GM12878 (cell line): Measurements from ENCODE around the gene NPS. TPM values are rescaled to one million over a fixed set of nuclear protein-coding genes. Genes with fewer than 3 reads are reported as not detected.

Experiments
- ATAC-seq: fragments of 200-7000 bp; cut with Tn5 transposase; 3 replicates; pipeline ENCODE4 v1.9.1; 2020; ENCODE audit warnings: mild to moderate bottlenecking, moderate library complexity
- BruUV-seq: library from RNA; stranded (reverse); fragments of 400-500 nt; replicated peaks from 2 replicates; lab custom pipeline; 2021; lab: Mats Ljungman, UMichigan
- CTCF ChIA-PET: fragments of 300-600 bp; sonication (Branson Sonifier 250); formaldehyde crosslinking; extraction: SDS; loops from one replicate; lab custom pipeline; 2021; ENCODE audit warnings: inconsistent platforms; lab: Yijun Ruan, JAX
- POLR2A ChIA-PET: fragments of 350-600 bp; formaldehyde crosslinking; extraction: SDS; loops from one replicate; lab custom pipeline; 2021; ENCODE audit warnings: inconsistent platforms; lab: Charles Lee
- RAD21 ChIA-PET: fragments of 300-600 bp; sonication (Branson Sonifier 250); formaldehyde crosslinking; loops from one replicate; lab custom pipeline; 2023; ENCODE audit warnings: antibody characterized with exemption; ENCODE audit not compliant: unreplicated experiment; lab: Charles Lee
- SMC1A ChIA-PET: fragments of 300-600 bp; sonication (Branson Sonifier 250); formaldehyde crosslinking; loops from one replicate; lab custom pipeline; 2023; ENCODE audit not compliant: unreplicated experiment, uncharacterized antibody; lab: Charles Lee
- DNase-seq: peaks from one replicate; pipeline ENCODE4 v3.0.0-alpha.2; 2011; ENCODE audit warnings: low read depth, low spot score
- FAIRE-seq: peaks from 3 replicates; lab custom pipeline; 2011; peaks lifted over from hg19 to GRCh38; lab: Jason Lieb, UNC
- H2AFZ ChIP-seq: 2 replicates; pipeline ENCODE4 v1.6.0; 2011; ENCODE audit warnings: low read depth, low read length, control low read depth; ENCODE audit not compliant: control insufficient read depth
- H3K27ac ChIP-seq: 2 replicates; pipeline ENCODE4 v1.5.1; 2011; ENCODE audit warnings: control low read depth; ENCODE audit not compliant: control insufficient read depth, insufficient read depth
- H3K27me3 ChIP-seq, 2 experiments: replicated peaks in 1 of 2; 2 replicates each; pipeline versions ENCODE4 v1.6.0 to v1.6.1; 2011; ENCODE audit warnings: low read length in 1 of 2; ENCODE audit not compliant: control insufficient read depth in 2 of 2, insufficient read depth in 2 of 2
- H3K36me3 ChIP-seq, 2 experiments: 2 replicates each; pipeline ENCODE4 v1.5.1; 2011; ENCODE audit warnings: low read length in 1 of 2; ENCODE audit not compliant: control insufficient read depth in 2 of 2, insufficient read depth in 2 of 2
- H3K4me1 ChIP-seq: 2 replicates; pipeline ENCODE4 v1.6.1; 2011; ENCODE audit warnings: mild to moderate bottlenecking, low read length, moderate library complexity, mixed read lengths; ENCODE audit not compliant: control insufficient read depth, insufficient read depth
- H3K4me2 ChIP-seq: 2 replicates; pipeline ENCODE4 v1.6.0; 2011; ENCODE audit warnings: control low read depth; ENCODE audit not compliant: control insufficient read depth, insufficient read depth
- H3K4me3 ChIP-seq: fragments of 200-600 bp; sonication (generic); 2 replicates; pipeline ENCODE4 v1.5.1; 2016
- H3K79me2 ChIP-seq: 2 replicates; pipeline ENCODE4 v1.6.0; 2011; ENCODE audit warnings: low read length; ENCODE audit not compliant: control insufficient read depth, insufficient read depth
- H3K9ac ChIP-seq: 2 replicates; pipeline ENCODE4 v1.8.0; 2011; ENCODE audit warnings: low read length, control low read depth, mixed read lengths; ENCODE audit not compliant: control insufficient read depth, insufficient read depth
- H3K9me3 ChIP-seq: replicated peaks from 3 replicates; pipeline ENCODE4 v1.5.1; 2011; ENCODE audit warnings: mild to moderate bottlenecking, low read length; ENCODE audit not compliant: control insufficient read depth, insufficient read depth
- H4K20me1 ChIP-seq: 2 replicates; pipeline ENCODE4 v1.6.0; 2011; ENCODE audit not compliant: control insufficient read depth, insufficient read depth
- NR2C1 ChIP-seq: fragments of 450-650 bp; IDR thresholded peaks from 2 replicates; pipeline ENCODE4 v1.6.1; 2017; ENCODE audit warnings: antibody characterized with exemption, mild to moderate bottlenecking, moderate library complexity
- RELB ChIP-seq: fragments of 450-650 bp; IDR thresholded peaks from 2 replicates; pipeline ENCODE4 v1.6.1; 2017; ENCODE audit warnings: low read depth, mild to moderate bottlenecking, moderate library complexity
- RFX5 ChIP-seq: IDR thresholded peaks from 2 replicates; pipeline ENCODE4 v1.6.1; 2011; ENCODE audit warnings: low read depth, low read length, improper control_type of control experiment
- ZBTB40 ChIP-seq: fragments of 450-650 bp; IDR thresholded peaks from 2 replicates; pipeline ENCODE4 v1.6.1; 2016; ENCODE audit warnings: mild to moderate bottlenecking, moderate library complexity, borderline replicate concordance
- WGBS: methylation state at CpG from one replicate; pipeline ENCODE4 v1.1.6; 2016; ENCODE audit warnings: low lambda C conversion rate; ENCODE audit not compliant: insufficient replicate concordance, insufficient coverage; ENCODE audit errors: missing lambda C conversion rate; 5-methylcytosine and 5-hydroxymethylcytosine counted together
- in situ Hi-C: fragments of 300-500 bp; cut with MboI; formaldehyde crosslinking; loops from 9 replicates; pipeline ENCODE4 v1.14.3; 2018; ENCODE audit warnings: mixed read lengths
- intact Hi-C: fragments of 100-400 bp; cut with micrococcal nuclease; formaldehyde crosslinking; loops from one replicate; pipeline ENCODE4 v1.14.2; 2022; ENCODE audit not compliant: unreplicated experiment
- polyA plus RNA-seq, 11 experiments: library from polyadenylated mRNA; depleted of rRNA in 4 of 11; unstranded in 6 of 11; stranded (reverse) in 5 of 11; fragments of >200 nt; fragmentation: Nextera tagmentation in 4 of 11; fragmentation: Illumina TruSeq in 1 of 11; extraction: Ambion mirVana in 4 of 11; extraction: Trizol in 1 of 11; gene quantifications; 1 replicate in 1 of 11; 2 replicates in 10 of 11; pipeline versions ENCODE4 v1.2.1 to v1.2.3, GENCODE V29; 2011 to 2016; ENCODE audit warnings: inconsistent platforms in 2 of 11, missing spikeins in 2 of 11, low read depth in 1 of 11
- total RNA-seq, 4 experiments: library from RNA; depleted of rRNA in 3 of 4; stranded (reverse); fragments of >200 nt in 3 of 4; fragmentation: Illumina TruSeq in 1 of 4; extraction: Trizol in 1 of 4; gene quantifications; 2 replicates each; pipeline versions ENCODE4 v1.2.1 to v1.2.3, GENCODE V29; 2013 to 2021

NPS gene
- total and polyA plus RNA-seq, 10 of the 15 experiments (the other 5 are each of a cell fraction or from before 2014, with no cell fraction given), result not detected

- TF ChIP-seq RELB (no peak), ZBTB40 (no peak)
These were observed 49.0 kb upstream of the NPS start (continued) for GRCh38 chr10:127500127-127500526.

- POLR2A ChIA-PET, result no interaction called here
- Histone ChIP-seq H3K4me3 (no peak overlapping the region), H3K4me1 (no peaks in the 10 kb centered on the region), H4K20me1 (no peaks in the 10 kb centered on the region), H3K9me3 (no peaks in the 10 kb centered on the region), H3K79me2 (no peaks in the 10 kb centered on the region), H3K27me3 (no peaks in the 10 kb centered on the region), H3K36me3 (no peaks in the 10 kb centered on the region), H2AFZ (no peak overlapping the region), H3K27ac (no peak overlapping the region), H3K9ac (no peak overlapping the region), H3K4me2 (no peak overlapping the region)
- BruUV-seq, result no TSS peak
- 35% methylated on average over 9 of the region's 9 CpGs for WGBS
- no peak for FAIRE-seq
- CTCF ChIA-PET, result no interaction called here
- no peak for DNase-seq
- SMC1A ChIA-PET, result no interaction called here
- no peak for ATAC-seq
- RAD21 ChIA-PET, result no interaction called here
- intact Hi-C loops, result no loop called here
- TF ChIP-seq NR2C1 (no peak), RFX5 (no peak)
- in situ Hi-C loops, result no loop called here
These were observed 43.0 kb upstream of the NPS start for GRCh38 chr10:127506094-127506493.
